Measurements from ENCODE around the gene KRT6A.

KRT6A gene

GRCh38 chr12:52532636-52533035 is 39.6 kb upstream of the KRT6A start:
- H4K20me1 ChIP-seq (ENCODE audit: insufficient read depth, low read length) = no peaks in the 10 kb centered on the region
- no peaks in the 10 kb centered on the region for H3K9me3 ChIP-seq (ENCODE audit: insufficient read depth, low read length, severe bottlenecking)
- no peaks in the 10 kb centered on the region for H3K79me2 ChIP-seq (ENCODE audit: insufficient read depth, low read length)
- DNase-seq (no peak), ATAC-seq (ENCODE audit: insufficient read depth, low read depth) (no peak)
- no peak overlapping the region for H3K27ac ChIP-seq (ENCODE audit: low read length)
- H3K27me3 ChIP-seq (ENCODE audit: insufficient read depth, low read length, poor library complexity) = peaks cover 3% of the 10 kb centered on the region
- no peaks in the 10 kb centered on the region for H3K36me3 ChIP-seq (ENCODE audit: insufficient read depth, low read length)
- TF ChIP-seq CTCF (IDR thresholded peaks at IDR 0.05; ENCODE audit: borderline replicate concordance, extremely low read depth, low read length, poor library complexity, severe bottlenecking) = no peak
- no peak for TF ChIP-seq EZH2 (IDR thresholded peaks at IDR 0.05; ENCODE audit: borderline replicate concordance, low read depth, low read length, severe bottlenecking)
- no peak overlapping the region for H3K9ac ChIP-seq (ENCODE audit: low read depth, low read length)
- H3K4me3 ChIP-seq (ENCODE audit: low read depth in 1 of 2, low read length in 2 of 2) = no peak overlapping the region
- no peaks in the 10 kb centered on the region for H3K4me1 ChIP-seq (ENCODE audit: insufficient read depth, low read length)
- H2AFZ ChIP-seq (ENCODE audit: low read depth, low read length) = no peak overlapping the region
- H3K4me2 ChIP-seq (ENCODE audit: insufficient read depth, low read length) = no peak overlapping the region

- Histone ChIP-seq H3K27me3 (ENCODE audit: insufficient read depth, low read length, poor library complexity) (peaks cover 3% of the 10 kb centered on the region), H2AFZ (ENCODE audit: low read depth, low read length) (no peak overlapping the region), H3K4me3 (ENCODE audit: low read depth in 1 of 2, low read length in 2 of 2) (no peak overlapping the region), H3K9ac (ENCODE audit: low read depth, low read length) (no peak overlapping the region), H3K4me2 (ENCODE audit: insufficient read depth, low read length) (no peak overlapping the region), H3K36me3 (ENCODE audit: insufficient read depth, low read length) (no peaks in the 10 kb centered on the region), H4K20me1 (ENCODE audit: insufficient read depth, low read length) (no peaks in the 10 kb centered on the region), H3K79me2 (ENCODE audit: insufficient read depth, low read length) (no peaks in the 10 kb centered on the region), H3K9me3 (ENCODE audit: insufficient read depth, low read length, severe bottlenecking) (no peaks in the 10 kb centered on the region), H3K27ac (ENCODE audit: low read length) (no peak overlapping the region), H3K4me1 (ENCODE audit: insufficient read depth, low read length) (no peaks in the 10 kb centered on the region)
- ATAC-seq (ENCODE audit: insufficient read depth, low read depth) (no peak), DNase-seq (no peak)
- TF ChIP-seq CTCF (IDR thresholded peaks at IDR 0.05; ENCODE audit: borderline replicate concordance, extremely low read depth, low read length, poor library complexity, severe bottlenecking) (no peak), EZH2 (IDR thresholded peaks at IDR 0.05; ENCODE audit: borderline replicate concordance, low read depth, low read length, severe bottlenecking) (no peak)
These were observed 38.7 kb upstream of the KRT6A start for GRCh38 chr12:52531566-52532300.

GRCh38 chr12:52530905-52531304 is 37.8 kb upstream of the KRT6A start:
- H3K27ac ChIP-seq (ENCODE audit: low read length) = no peak overlapping the region
- no peaks in the 10 kb centered on the region for H3K9me3 ChIP-seq (ENCODE audit: insufficient read depth, low read length, severe bottlenecking)
- H3K4me2 ChIP-seq (ENCODE audit: insufficient read depth, low read length) = no peak overlapping the region
- H3K4me1 ChIP-seq (ENCODE audit: insufficient read depth, low read length) = no peaks in the 10 kb centered on the region
- H3K79me2 ChIP-seq (ENCODE audit: insufficient read depth, low read length) = no peaks in the 10 kb centered on the region
- H3K9ac ChIP-seq (ENCODE audit: low read depth, low read length) = no peak overlapping the region
- no peak overlapping the region for H2AFZ ChIP-seq (ENCODE audit: low read depth, low read length)
- H3K27me3 ChIP-seq (ENCODE audit: insufficient read depth, low read length, poor library complexity) = peaks cover 3% of the 10 kb centered on the region
- ATAC-seq (ENCODE audit: insufficient read depth, low read depth) = no peak
- DNase-seq = no peak
- H3K36me3 ChIP-seq (ENCODE audit: insufficient read depth, low read length) = no peaks in the 10 kb centered on the region
- no peaks in the 10 kb centered on the region; the same call in 1 of the 2 replicates for H4K20me1 ChIP-seq (ENCODE audit: insufficient read depth, low read length)
- TF ChIP-seq CTCF (IDR thresholded peaks at IDR 0.05; ENCODE audit: borderline replicate concordance, extremely low read depth, low read length, poor library complexity, severe bottlenecking) (no peak), EZH2 (IDR thresholded peaks at IDR 0.05; ENCODE audit: borderline replicate concordance, low read depth, low read length, severe bottlenecking) (no peak)
- no peak overlapping the region for H3K4me3 ChIP-seq (ENCODE audit: low read depth in 1 of 2, low read length in 2 of 2)

Data from DND-41 (cell line).